Activated T-cell treated with anti-CD3 and anti-CD28 coated beads, Interleukin-2, amount 50 U/mL, for 72 hours (primary cell): ENCODE data around the gene HVCN1. TPM values are rescaled to one million over a fixed set of nuclear protein-coding genes. Genes with fewer than 3 reads are reported as not detected.
A peak's percentile ranks its signal among the peaks of the same experiment; 100 is the strongest.

Experiments
- ATAC-seq, 2 donors: fragments of 150-1000 bp; cut with Tn5 transposase; replicated peaks in 1 of 2; 2 replicates each; pipeline ENCODE4 v1.10.0; 2021; ENCODE audit warnings: moderate library complexity in 2 of 2, mild to moderate bottlenecking in 1 of 2
- DNase-seq, 2 donors: peaks; one replicate each; pipeline ENCODE4 v3.0.0; 2021 to 2022; ENCODE audit warnings: mixed read lengths in 1 of 2
- H3K27ac Mint-ChIP-seq: one replicate; pipeline ENCODE4 v1.8.0; 2022; ENCODE audit warnings: mild to moderate bottlenecking, moderate library complexity, mixed read lengths
- H3K27me3 Mint-ChIP-seq: one replicate; pipeline ENCODE4 v1.8.0; 2022; ENCODE audit warnings: low read depth, mixed read lengths
- H3K36me3 Mint-ChIP-seq, 2 donors: one replicate each; pipeline ENCODE4 v1.8.0; 2022; ENCODE audit warnings: mixed read lengths in 2 of 2, mild to moderate bottlenecking in 1 of 2; ENCODE audit not compliant: insufficient read depth in 2 of 2
- H3K4me1 Mint-ChIP-seq: one replicate; pipeline ENCODE4 v1.8.0; 2022; ENCODE audit warnings: low read depth, mixed read lengths
- H3K4me3 Mint-ChIP-seq, 2 donors: one replicate each; pipeline ENCODE4 v1.8.0; 2022; ENCODE audit warnings: mild to moderate bottlenecking in 2 of 2, mixed read lengths in 2 of 2, moderate library complexity in 2 of 2
- H3K9me3 Mint-ChIP-seq, 2 donors: one replicate each; pipeline ENCODE4 v1.8.0; 2022; ENCODE audit warnings: mixed read lengths in 2 of 2
- total RNA-seq, 2 donors: library from RNA; stranded (reverse); gene quantifications; one replicate each; pipeline ENCODE4 v1.2.3, GENCODE V29; 2022

The HVCN1 gene
- total RNA-seq, 2 donors from 2014 or later: 10.5 to 12.8 TPM

DNA sequence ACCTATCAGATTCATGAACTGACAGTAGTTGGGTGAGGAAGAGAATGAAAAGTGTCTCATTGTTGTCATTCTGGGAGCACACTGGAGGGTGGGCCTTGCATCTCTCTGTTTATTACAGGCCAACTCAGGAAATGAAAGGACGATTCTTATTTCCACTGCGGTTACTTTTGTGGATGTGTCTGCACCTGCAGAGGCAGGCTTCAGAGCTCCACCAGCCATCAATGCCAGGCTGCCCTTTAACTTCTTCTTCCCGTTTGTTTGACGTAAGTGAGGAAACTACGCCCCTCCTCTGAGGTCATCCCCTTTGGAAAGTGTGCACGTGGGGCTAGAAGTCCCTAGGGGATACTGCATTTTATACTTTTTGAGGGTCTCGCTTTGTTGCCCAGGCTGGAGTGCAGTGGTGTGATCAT lies 41.3 kb downstream of the HVCN1 start:
- Mint-ChIP-seq H3K4me1 (peaks cover 37% of the 10 kb centered on the region), H3K27ac (no peak overlapping the region), H3K9me3 (no peaks in the 10 kb centered on the region), H3K4me3 (peak overlapping the region; percentile 13 to 24), H3K27me3 (no peaks in the 10 kb centered on the region), H3K36me3 (peaks cover 0 to 3% of the 10 kb centered on the region in 2 donors)
- ATAC-seq: peak; percentile 56 to 66
- DNase-seq: peak in 1 of 2 donors; percentile 14

DNA sequence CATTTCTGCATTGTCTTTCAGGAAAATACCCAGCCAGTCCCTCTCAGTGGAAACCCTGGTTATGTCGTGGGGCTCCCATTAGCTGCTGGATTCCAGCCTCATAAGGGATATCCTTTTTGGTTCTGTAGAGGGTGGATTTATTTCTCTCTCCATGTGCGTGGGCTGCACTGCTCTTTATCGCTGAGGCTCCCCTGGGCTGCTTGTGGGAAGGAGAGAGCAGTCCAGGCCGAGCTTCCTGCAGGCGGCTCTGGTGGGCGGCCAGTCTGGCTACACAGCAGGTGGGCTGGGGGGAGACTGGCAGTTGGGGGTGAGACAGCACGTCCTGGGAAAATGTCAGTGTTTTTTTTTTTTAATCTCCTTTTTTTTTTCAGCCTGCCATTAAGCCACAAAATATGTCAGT lies 47.4 kb downstream of the HVCN1 start:
- H3K4me1 Mint-ChIP-seq: peaks cover 56% of the 10 kb centered on the region
- H3K36me3 Mint-ChIP-seq: peaks cover 0 to 1% of the 10 kb centered on the region in 2 donors
- no peaks in the 10 kb centered on the region for H3K9me3 Mint-ChIP-seq
- no peaks in the 10 kb centered on the region for H3K27me3 Mint-ChIP-seq
- no peak overlapping the region for H3K27ac Mint-ChIP-seq
- ATAC-seq (no peak), DNase-seq (no peak)
- H3K4me3 Mint-ChIP-seq: no peak overlapping the region

DNA sequence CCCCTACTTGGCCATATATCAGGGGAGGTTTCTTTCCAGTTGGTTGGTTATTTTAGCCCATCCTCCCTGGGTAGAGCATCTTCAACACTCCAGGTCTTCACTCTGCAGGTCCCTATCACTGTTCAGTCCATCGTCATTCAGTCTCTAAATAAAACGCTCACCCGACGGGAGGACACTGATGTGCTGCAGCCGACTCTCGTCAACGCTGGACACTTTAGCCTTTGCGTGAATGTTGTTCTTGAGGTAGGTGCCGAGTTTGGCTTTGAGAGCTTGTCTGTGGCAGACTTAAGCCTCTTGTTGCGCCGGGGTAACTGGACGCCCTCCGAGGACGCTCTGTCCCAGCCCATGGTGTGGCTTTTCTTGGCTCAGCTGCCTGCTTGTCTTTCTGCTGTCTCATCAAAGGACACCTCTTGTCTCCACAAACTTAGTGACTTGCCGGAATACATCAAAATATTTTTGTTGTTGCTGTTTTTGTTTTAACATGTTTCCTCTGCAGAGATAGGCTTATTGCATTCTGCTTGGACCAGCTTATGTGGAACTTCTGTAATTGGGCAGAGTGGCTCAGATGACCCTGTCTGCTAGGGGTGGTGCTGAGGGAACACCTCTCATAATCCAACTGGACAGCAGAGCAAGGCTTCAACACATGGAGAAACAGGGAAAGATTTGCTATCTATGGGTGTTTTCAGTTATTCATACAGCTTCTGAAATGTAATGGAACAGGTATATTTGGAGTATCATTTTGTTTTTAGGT lies 48.5 kb downstream of the HVCN1 start:
- H3K4me1 Mint-ChIP-seq: peaks cover 65% of the 10 kb centered on the region
- H3K27me3 Mint-ChIP-seq: no peaks in the 10 kb centered on the region
- no peak for ATAC-seq
- H3K9me3 Mint-ChIP-seq: no peaks in the 10 kb centered on the region
- H3K4me3 Mint-ChIP-seq: no peak overlapping the region
- DNase-seq: no peak
- H3K27ac Mint-ChIP-seq: no peak overlapping the region
- peaks cover 0 to 1% of the 10 kb centered on the region in 2 donors for H3K36me3 Mint-ChIP-seq

DNA sequence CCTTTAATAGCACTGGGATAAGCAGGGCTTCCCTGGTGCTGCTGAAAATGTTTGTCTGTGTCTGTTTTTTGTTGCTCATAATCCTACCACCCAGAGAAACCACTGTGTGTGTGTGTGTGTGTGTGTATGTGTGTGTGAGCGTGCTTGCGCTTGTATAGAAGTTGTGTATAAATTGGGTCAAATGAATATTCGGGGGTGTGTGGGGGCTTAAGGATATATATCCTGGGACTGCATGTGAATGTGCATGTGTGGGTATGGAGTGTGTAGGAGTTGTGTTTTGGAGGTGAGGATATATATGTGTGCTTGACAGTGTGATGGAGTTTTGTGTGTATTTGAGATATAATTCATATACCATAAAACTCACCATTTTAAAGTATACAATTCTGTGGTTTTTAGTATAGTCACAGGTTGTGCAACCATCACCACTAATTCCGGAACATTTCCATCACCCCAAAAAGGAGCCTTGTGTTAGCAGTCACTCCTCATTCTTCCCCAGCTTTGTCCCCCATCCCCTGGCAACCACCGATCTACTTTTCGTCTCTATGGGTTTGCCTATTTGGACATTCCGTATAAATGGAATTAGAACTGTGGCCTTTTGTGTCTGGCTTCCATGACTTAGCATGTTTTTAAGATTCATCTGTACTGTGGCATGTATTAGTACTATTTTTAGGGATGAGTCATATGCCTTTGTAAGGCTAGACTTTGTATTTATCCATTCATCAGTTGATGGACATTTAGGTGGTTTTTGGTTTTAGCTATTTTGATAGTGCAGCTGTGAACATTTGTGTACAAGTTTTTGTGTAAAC lies 49.4 kb downstream of the HVCN1 start:
- no peaks in the 10 kb centered on the region for H3K27me3 Mint-ChIP-seq

DNA sequence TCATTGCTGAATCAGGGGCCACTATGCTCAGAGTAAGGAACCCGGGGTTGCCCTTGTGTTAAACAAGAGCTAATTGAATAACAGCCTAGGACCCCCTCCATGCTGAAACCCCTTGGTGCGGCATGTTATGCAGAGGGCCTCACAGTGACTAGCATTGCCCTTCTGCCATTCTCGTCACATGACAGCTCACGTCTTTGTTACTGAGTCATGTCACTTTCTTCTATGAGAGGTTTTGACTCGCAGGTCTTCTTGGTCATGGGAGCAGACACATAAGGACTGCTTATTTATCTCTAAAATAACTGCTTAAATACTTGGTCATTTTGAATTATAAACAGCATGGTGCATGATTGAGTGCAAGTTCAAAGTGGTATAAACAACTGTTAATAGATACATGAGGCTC lies 50.1 kb downstream of the HVCN1 start:
- H3K27ac Mint-ChIP-seq: no peak overlapping the region
- H3K27me3 Mint-ChIP-seq: no peaks in the 10 kb centered on the region
- H3K36me3 Mint-ChIP-seq: peaks cover 0 to 1% of the 10 kb centered on the region in 2 donors
- no peaks in the 10 kb centered on the region for H3K9me3 Mint-ChIP-seq
- H3K4me3 Mint-ChIP-seq: no peak overlapping the region
- DNase-seq: no peak
- peaks cover 69% of the 10 kb centered on the region for H3K4me1 Mint-ChIP-seq
- peak; percentile 56 to 62 for ATAC-seq

More for the DNA sequence above, 49.4 kb downstream of the HVCN1 start:
- ATAC-seq: no peak
- no peak for DNase-seq
- Mint-ChIP-seq H3K4me1 (peaks cover 73% of the 10 kb centered on the region), H3K4me3 (no peak overlapping the region), H3K36me3 (peaks cover 0 to 1% of the 10 kb centered on the region in 2 donors), H3K27ac (no peak overlapping the region), H3K9me3 (no peaks in the 10 kb centered on the region)

DNA sequence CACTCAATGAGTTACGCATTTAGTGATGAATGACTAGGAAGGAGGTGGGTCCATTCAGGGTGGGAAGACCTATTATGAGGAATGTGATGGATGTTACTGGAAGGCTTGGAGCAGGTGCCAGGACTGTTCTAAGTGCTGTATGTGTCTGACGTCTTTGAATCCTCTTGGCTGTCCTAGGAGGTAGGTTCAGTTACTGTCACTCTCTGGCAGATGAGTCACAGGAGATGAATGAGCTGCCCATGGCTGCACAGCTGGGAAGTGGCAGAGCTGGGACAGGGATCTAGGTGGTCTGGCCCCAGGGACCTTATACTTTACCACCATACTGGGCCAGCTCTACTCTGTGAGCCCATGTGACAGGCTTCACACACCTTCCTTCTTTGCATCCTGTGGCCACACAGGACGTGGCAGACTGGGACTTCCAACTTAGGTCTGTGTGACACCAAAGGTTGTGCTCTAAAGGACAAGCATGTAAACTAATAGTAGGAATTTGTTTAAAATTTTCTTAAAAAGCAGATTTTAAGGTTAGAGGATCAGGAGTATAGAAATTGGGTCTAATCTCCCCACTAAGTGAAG lies 51.0 kb downstream of the HVCN1 start:
- DNase-seq (no peak), ATAC-seq (peak; percentile 13 to 24)
- Mint-ChIP-seq H3K4me1 (peaks cover 69% of the 10 kb centered on the region), H3K27me3 (no peaks in the 10 kb centered on the region), H3K36me3 (no peaks in the 10 kb centered on the region), H3K4me3 (no peak overlapping the region), H3K9me3 (no peaks in the 10 kb centered on the region), H3K27ac (no peak overlapping the region)

DNA sequence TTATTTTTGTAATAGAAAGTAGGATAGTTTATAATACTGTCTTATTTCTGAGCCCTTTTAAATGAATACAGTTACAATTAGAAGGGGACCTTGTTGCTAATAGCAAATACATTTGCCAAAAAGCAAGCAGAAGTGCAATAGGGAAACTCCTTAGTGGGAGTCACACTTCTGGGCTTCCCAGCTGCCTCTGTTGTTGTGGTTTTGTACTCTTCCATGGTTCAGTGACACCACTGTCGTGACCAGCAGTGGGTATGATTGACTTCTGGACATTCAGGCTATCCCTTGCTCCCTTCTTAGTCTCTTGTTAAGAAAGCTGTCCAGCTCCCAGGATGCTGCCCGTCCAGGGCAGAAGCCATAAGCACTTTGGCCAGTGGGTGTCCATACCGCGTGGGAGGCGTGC lies 52.4 kb downstream of the HVCN1 start:
- DNase-seq: no peak
- no peaks in the 10 kb centered on the region for H3K27me3 Mint-ChIP-seq
- H3K9me3 Mint-ChIP-seq: no peaks in the 10 kb centered on the region
- no peak overlapping the region for H3K4me3 Mint-ChIP-seq
- H3K27ac Mint-ChIP-seq: no peak overlapping the region
- H3K4me1 Mint-ChIP-seq: peaks cover 55% of the 10 kb centered on the region
- no peak for ATAC-seq
- no peaks in the 10 kb centered on the region for H3K36me3 Mint-ChIP-seq

DNA sequence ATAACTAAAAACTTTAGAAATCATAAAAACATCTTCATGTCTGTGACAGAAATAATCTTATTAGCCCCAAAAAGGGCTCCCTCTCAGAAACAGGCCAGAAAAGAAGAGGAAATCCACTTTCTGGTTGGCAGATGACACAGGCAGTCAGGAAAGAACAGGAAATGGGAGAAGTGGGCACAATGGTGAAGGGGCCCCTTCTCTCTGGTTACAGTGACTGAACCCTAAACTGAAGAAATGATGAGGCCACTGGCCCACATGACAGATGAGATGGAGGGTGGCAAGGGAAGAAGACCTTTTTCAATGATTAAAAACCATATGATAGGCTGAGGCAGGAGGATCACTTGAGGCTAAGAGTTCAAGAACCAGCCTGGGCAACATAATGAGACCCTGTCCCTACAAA lies 53.9 kb downstream of the HVCN1 start:
- ATAC-seq (peak; percentile 72 to 77), DNase-seq (peak; percentile 16 to 21)
- no peaks in the 10 kb centered on the region for H3K9me3 Mint-ChIP-seq
- H3K27ac Mint-ChIP-seq: peak overlapping the region; percentile 24
- H3K27me3 Mint-ChIP-seq: no peaks in the 10 kb centered on the region
- peak overlapping the region in 1 of 2 donors; percentile 53 for H3K4me3 Mint-ChIP-seq
- no peaks in the 10 kb centered on the region for H3K36me3 Mint-ChIP-seq
- peaks cover 55% of the 10 kb centered on the region for H3K4me1 Mint-ChIP-seq

DNA sequence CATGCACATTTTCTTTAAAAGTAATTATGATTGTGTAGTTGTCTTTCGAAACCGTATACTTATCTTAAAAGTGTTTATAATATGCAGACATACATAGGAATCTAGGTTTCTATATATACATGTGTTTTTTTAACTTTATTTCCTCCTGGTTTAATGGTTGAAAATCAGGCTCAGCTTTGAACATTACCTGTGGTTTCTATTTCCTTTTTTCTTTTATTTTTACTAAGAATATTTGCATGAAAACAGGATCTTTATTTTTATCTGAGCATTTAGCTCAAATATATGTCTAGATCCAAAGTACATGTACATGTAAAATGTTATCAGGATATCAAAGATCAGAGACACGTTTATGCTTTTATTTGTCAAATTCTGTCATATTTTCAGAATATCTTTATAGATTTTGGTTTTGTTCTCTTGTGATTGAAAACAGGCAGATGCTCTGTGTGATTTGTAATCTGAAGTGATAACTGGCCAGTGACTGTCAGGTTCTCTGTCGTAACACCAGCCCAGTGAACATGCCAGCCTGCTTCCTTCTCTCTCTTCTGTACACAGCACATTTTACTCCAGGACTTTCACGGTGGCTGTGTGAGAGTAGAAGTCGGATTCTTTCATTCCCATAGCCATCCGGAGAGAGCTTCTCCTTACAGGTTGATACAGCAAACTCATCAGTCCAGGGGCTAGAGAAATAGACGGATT lies 61.3 kb downstream of the HVCN1 start:
- Mint-ChIP-seq H3K27ac (no peak overlapping the region), H3K4me1 (no peaks in the 10 kb centered on the region), H3K9me3 (no peaks in the 10 kb centered on the region), H3K36me3 (peaks cover 0 to 3% of the 10 kb centered on the region in 2 donors), H3K27me3 (no peaks in the 10 kb centered on the region), H3K4me3 (no peak overlapping the region)
- DNase-seq (no peak), ATAC-seq (no peak)

DNA sequence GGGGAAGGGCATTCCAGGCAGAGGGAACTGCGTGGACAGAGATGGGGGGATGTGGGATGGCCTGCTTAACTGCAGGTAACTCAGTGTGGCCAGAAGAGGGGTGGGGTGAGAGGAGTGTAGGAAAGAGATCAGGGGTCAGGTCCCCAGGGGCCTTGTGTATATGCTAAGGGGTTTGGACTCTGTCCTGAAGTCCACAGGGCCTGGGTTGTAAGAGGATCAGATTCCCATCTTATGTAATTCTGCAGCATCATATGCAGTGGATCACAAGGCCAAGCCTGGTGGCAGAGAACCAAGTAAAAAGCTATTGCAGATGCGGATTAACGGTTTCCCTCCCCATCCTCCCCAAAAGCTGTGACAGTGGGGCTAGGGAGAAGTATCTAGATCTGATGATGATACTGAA lies 66.3 kb downstream of the HVCN1 start:
- no peak overlapping the region for H3K4me3 Mint-ChIP-seq
- H3K36me3 Mint-ChIP-seq: no peaks in the 10 kb centered on the region
- DNase-seq (no peak), ATAC-seq (no peak)
- peaks cover 23% of the 10 kb centered on the region for H3K4me1 Mint-ChIP-seq
- no peaks in the 10 kb centered on the region for H3K27me3 Mint-ChIP-seq
- H3K27ac Mint-ChIP-seq: no peak overlapping the region
- H3K9me3 Mint-ChIP-seq: no peaks in the 10 kb centered on the region

DNA sequence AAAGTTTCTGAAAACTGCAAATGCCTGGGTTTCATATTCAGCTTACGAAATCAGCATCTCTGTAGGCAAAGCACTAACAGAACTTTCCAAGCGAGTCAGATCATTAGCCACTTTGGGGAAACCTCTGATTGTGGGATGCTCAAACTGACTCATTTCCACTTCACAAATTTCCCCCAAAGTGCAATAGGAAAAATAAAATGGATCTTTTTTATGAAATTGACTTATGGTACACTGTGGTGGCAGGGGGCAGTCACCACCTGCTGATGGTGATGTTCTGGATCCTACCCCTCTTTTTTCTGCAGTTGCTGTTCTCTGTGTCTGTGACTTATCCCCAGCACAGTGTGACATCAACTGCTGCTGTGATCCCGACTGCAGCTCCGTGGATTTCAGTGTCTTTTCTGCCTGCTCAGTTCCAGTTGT lies 69.4 kb downstream of the HVCN1 start:
- Mint-ChIP-seq H3K27ac (peak overlapping the region; percentile 14), H3K4me3 (peak overlapping the region; percentile 54 to 76), H3K4me1 (peaks cover 37% of the 10 kb centered on the region)

DNA sequence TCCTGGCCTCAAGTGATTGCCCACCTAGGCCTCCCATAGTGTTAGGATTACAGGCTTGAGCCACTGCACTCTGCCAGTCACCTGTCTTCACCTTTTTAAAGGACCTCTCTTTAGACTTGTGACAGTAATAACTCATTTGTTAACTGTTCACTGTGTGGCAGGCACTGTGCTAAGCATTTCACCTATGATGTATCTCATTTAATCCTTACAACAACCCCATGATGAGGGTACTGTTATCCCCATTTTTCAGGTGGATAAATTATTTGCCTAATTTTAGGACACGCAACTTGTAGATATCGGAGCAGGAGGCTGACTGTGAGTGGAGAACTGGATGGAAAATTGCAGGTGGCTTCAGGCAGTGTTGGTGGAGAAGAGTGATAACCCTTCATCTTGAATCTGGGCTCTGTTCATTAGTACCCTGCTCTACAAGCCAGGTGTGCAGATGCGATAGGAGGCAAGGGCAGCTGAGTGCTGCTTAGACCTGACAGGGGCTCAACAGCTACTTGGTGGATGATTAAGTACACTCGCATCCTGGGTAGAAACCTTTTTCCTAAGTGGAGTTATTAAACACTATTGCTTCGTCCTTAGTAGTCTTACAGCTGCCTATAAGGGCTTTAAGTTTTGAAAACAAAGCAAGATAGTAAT lies 72.3 kb downstream of the HVCN1 start:
- Mint-ChIP-seq H3K27me3 (no peaks in the 10 kb centered on the region), H3K27ac (no peak overlapping the region), H3K4me3 (no peak overlapping the region), H3K9me3 (no peaks in the 10 kb centered on the region), H3K4me1 (peaks cover 41% of the 10 kb centered on the region), H3K36me3 (no peaks in the 10 kb centered on the region)
- ATAC-seq (no peak), DNase-seq (no peak)

More for the DNA sequence above, 69.4 kb downstream of the HVCN1 start:
- no peaks in the 10 kb centered on the region for H3K9me3 Mint-ChIP-seq
- no peaks in the 10 kb centered on the region for H3K36me3 Mint-ChIP-seq
- DNase-seq: peak; percentile 54 to 55
- no peaks in the 10 kb centered on the region for H3K27me3 Mint-ChIP-seq
- ATAC-seq: peak; percentile 88 to 92
